Stimulated activated CD4-positive, alpha-beta T cell treated with anti-CD3 and anti-CD28 coated beads, Interleukin-4, amount 100 ng/mL, for 48 hours (primary cell): ENCODE measurements around the gene MINDY3.
A peak's percentile ranks its signal among the peaks of the same experiment; 100 is the strongest.

Experiments
- DNase-seq, 2 donors: peaks; one replicate each; pipeline ENCODE4 v3.0.0-alpha.2; 2020; ENCODE audit warnings: low read depth in 2 of 2

Gene MINDY3

GRCh38 chr10:15805395-15806058, 54.8 kb downstream of the MINDY3 start:
- no peak for DNase-seq

- no peak for DNase-seq
Measured at GRCh38 chr10:15804109-15804508, 56.2 kb downstream of the MINDY3 start.

DNA sequence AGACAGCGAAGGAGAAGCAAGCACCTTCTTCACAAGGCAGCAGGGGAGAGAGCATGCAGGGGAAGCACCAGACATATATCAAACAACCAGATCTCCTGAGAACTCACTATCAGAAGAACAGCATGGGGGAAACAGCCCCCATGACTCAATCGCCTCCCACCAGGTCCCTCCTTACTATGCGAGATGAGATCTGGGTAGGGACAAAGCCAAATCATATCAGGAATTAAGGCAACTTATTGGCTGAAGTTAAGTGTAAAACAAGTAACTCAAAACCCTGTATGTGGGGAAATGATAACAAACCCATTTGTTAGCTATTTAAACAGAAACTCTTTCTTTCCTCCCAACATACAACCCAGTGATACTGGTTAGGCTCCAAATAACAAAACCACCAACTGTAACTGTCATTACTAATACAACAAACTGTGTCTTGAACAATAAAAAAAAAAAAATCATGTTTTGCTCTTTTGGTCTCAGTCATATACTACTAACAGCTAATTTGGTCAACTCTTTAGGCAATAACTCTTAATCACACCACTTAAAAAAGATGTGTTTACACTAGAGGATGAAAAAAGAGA, 57.8 kb downstream of the MINDY3 start:
- peak; percentile 6 to 22 for DNase-seq

DNA sequence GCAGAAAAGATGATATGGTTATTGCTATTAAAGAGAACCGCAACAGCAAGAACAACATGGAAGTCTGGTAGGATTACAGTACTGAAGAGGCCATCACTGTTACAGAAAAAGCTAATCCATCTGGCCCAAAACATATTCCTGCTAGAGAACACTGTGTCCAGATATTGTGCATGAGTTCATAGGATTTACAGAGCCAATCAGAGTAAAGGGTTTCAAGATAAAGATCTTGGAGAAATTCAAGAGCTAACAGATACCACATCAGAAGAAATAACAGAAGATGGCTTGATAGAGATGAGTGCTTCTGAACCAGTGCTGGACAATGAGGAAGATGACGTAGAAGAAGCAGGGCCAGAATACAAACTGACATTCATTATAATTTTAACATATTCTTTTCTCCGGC, 58.7 kb downstream of the MINDY3 start:
- DNase-seq = no peak

DNA sequence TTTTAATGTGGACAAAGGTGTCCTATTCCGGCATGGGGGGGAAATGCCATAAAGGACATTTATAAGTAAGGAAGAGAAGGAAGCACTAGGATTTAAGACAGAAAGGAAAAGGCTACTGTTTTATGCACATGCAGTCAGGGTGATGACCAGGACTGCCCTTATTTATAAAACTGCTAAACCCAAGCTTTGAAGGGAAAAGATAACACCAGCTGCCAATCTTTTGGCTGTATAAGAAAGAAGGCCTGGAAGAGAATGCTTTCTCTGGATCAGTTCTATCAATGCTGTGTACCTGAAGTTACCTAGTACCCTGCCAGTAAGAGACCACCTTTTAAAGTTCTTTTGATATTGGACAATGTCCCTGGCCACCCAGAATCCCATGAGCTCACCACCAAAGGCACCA, 59.2 kb downstream of the MINDY3 start:
- DNase-seq = no peak

DNA sequence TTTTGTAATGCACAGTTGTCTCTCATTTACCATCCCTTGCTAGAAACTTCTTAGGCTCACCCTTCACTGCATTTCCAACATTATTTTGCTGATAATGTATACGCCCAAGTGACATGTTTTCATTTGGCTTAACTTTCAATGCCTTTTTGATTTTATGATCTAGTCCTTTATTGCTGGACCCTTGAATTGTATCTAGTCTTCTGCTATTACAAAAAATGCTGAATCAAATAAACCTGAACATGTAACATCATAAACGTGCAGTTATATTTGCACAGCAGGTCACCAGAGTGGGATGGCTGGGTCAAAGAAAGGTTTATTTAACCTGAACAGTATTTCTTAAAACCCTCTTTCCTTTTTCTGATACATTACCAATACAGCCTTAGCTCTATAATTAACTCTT, 63.0 kb downstream of the MINDY3 start:
- no peak for DNase-seq

DNA sequence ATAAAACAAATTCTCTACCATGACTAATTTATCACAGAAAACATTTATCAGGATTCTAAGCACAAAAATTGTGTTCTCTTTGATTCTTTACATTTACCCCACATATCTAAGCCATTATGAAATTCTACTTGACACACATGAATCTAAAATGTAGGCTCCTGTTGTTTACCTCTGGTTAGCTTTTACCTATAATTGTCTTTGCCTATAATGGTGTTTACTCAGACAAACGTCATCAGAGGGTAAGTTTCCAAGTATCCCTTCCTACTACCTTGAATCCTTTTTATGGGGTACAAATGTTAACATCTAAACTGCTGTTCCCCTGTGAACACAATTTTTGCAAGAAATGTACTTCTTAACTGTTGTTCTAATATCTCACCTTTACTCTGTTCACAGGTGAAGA, 63.5 kb downstream of the MINDY3 start:
- DNase-seq = no peak

- DNase-seq = no peak
Measured at GRCh38 chr10:15796098-15796759, 64.1 kb downstream of the MINDY3 start.

- no peak for DNase-seq
Measured at GRCh38 chr10:15795036-15795792, 65.1 kb downstream of the MINDY3 start.

DNA sequence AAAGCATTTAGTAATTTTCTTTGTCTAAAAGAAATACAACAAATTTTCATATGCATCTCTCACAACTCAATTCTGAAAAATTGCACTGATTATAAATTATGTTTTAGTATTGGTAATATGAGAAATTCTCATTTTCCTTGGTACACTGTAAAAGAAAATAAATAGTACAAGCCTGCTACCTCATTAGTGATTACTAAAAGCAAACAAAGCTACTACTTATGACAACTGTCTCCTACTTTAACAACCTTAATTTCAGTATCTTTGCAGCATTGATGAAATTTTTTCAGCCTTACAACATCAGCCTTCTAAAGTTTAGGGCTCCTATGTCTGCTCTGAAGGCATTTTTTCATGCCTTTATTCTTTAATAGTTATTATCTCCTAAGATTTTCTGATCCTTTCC, 65.7 kb downstream of the MINDY3 start:
- no peak for DNase-seq

- DNase-seq = no peak
Measured at GRCh38 chr10:15793664-15794063, 66.6 kb downstream of the MINDY3 start.

DNA sequence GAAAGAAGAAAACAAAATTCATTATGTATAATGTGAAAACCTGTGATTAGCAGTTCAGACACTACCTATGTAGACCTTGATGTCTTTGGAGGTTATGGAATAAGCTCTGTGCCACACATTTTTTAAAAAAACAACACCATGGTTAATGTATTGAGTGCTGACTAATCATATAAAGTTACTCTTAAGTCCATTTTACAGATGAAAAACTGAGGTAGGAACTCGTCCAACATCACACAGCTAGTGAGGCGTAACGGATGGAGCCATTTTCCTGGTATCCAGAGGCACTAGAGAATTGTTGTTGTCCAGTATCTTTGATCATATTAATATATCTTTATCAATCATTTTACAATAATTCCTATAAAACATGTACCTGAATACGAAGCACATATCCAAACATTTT, 67.5 kb downstream of the MINDY3 start:
- no peak for DNase-seq

DNA sequence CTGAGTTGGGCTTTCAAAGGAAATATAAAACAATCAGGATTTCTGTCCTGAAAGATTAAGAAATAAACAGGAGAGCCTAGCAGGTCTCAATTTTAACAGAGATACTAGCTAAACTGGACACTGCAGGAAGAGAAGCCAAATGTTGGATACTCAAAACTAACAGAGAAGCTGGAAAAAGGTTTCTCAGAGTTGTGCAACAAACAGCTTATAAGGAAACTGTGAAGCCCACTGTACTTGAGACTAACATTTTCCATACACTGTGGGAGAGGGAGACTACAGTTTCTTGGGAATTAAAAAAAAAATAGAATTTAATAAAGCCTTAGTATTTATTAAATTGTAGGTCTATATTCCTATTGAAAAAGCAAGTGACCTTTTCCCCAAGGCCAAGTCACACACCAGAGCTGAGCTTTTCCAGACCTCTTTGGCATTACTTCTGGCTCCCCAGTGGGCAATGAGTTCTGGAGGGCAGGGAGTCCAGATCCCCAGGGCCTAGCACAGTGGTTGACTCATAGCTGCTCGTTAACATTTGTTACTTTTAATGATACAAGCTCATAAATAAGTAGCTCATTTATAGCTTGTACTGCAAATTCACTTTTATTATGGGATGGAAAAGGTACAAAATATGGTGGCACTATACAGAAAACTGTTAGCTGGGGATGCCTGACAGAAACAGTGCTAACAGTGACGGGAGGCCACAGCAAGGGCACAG, 68.3 kb downstream of the MINDY3 start:
- DNase-seq = no peak

GRCh38 chr10:15789793-15790525, 70.3 kb downstream of the MINDY3 start:
- no peak for DNase-seq

DNA sequence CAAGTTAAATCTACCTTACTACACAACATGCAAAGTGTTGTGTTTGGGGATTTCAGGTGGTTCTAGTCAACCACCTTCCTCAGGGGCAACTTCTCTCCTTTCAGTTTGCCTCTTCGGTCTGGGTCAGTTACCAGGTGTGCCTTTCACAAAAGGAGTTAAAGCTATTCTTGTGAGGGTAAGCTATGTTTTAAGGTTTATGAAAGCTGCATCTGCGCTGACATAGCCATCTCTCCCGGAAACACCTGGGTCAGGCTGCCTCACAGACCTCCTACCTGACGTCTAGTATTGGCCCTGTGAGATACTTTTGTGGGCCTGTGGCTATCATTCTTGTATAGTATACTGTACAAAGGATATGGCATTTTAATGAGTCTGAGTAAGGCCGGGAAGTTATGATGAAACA, 72.9 kb downstream of the MINDY3 start:
- no peak for DNase-seq

- no peak for DNase-seq
Measured at GRCh38 chr10:15784662-15785300, 75.5 kb downstream of the MINDY3 start.

GRCh38 chr10:15783941-15784636, 76.2 kb downstream of the MINDY3 start:
- no peak for DNase-seq

- no peak for DNase-seq
Measured at GRCh38 chr10:15782851-15783250, 77.5 kb downstream of the MINDY3 start.

GRCh38 chr10:15781381-15781960, 78.8 kb downstream of the MINDY3 start:
- no peak for DNase-seq
